Stimulated activated CD8-positive, alpha-beta memory T cell treated with anti-CD3 and anti-CD28 coated beads, Interleukin-7, amount 100 ng/mL, for 4 hours (primary cell): ENCODE results near the gene MAMDC4.
A peak's percentile ranks its signal among the peaks of the same experiment; 100 is the strongest.
"Not testable (repeated sequence)": the region's sequence is repeated elsewhere in the genome, so short reads cannot be mapped to it uniquely, and the experiment has no call there.

Experiments
- DNase-seq, 2 donors: peaks; one replicate each; pipeline ENCODE4 v3.0.0-alpha.2; 2020; ENCODE audit warnings: low read depth in 2 of 2

The MAMDC4 gene

GRCh38 chr9:136851941-136852663 lies at the start of gene MAMDC4:
Gene MAMDC4, plus strand, starts transcription at chr9:136852346. Its CDS starts 71 bp downstream, at chr9:136852417.
- DNase-seq: no peak

GRCh38 chr9:136803009-136803550 lies 49.1 kb upstream of the MAMDC4 start:
- not testable (repeated sequence) for DNase-seq

- DNase-seq: no peak
Observed at GRCh38 chr9:136803551-136804508, 48.3 kb upstream of the MAMDC4 start.

- DNase-seq: no peak
Observed at GRCh38 chr9:136804509-136805206, 47.5 kb upstream of the MAMDC4 start.

- no peak for DNase-seq
Observed at GRCh38 chr9:136805207-136805740, 46.9 kb upstream of the MAMDC4 start.

GRCh38 chr9:136806067-136806466 lies 46.1 kb upstream of the MAMDC4 start:
- DNase-seq: no peak

- no peak for DNase-seq
Observed at GRCh38 chr9:136806631-136807201, 45.4 kb upstream of the MAMDC4 start.

- DNase-seq: peak; percentile 56 to 77
Observed at GRCh38 chr9:136807281-136808074, 44.7 kb upstream of the MAMDC4 start, which contains the start of gene RABL6. Gene RABL6, plus strand, starts transcription at chr9:136807948. Its CDS starts 249 bp downstream, at chr9:136808197.

- peak; percentile 16 to 50 for DNase-seq
Observed at GRCh38 chr9:136808075-136808805, 43.9 kb upstream of the MAMDC4 start.

- DNase-seq: no peak
Observed at GRCh38 chr9:136808806-136809158, 43.4 kb upstream of the MAMDC4 start.

GRCh38 chr9:136814725-136815421 lies 37.3 kb upstream of the MAMDC4 start:
- DNase-seq: no peak

- DNase-seq: no peak
Observed at GRCh38 chr9:136815422-136815782, 36.7 kb upstream of the MAMDC4 start.

- no peak for DNase-seq
Observed at GRCh38 chr9:136820971-136821825, 30.9 kb upstream of the MAMDC4 start.

- no peak for DNase-seq
Observed at GRCh38 chr9:136821826-136822544, 30.2 kb upstream of the MAMDC4 start.

- DNase-seq: no peak
Observed at GRCh38 chr9:136823136-136824046, 28.8 kb upstream of the MAMDC4 start.

- DNase-seq: no peak
Observed at GRCh38 chr9:136824496-136825225, 27.5 kb upstream of the MAMDC4 start.
